Activated T-cell treated with anti-CD3 and anti-CD28 coated beads, Interleukin-2, amount 50 U/mL, for 48 hours (primary cell): ENCODE measurements around the gene CYGB.

Experiments
- DNase-seq, 2 experiments: peaks; one replicate each; pipeline ENCODE4 v3.0.0-alpha.2; 2020

The CYGB gene

GRCh38 chr17:76537578-76538280 lies at the start of gene CYGB:
TSS of gene CYGB (minus strand) at chr17:76537709. CDS start at chr17:76537542, 167 bp downstream.
- no peak for DNase-seq

DNA sequence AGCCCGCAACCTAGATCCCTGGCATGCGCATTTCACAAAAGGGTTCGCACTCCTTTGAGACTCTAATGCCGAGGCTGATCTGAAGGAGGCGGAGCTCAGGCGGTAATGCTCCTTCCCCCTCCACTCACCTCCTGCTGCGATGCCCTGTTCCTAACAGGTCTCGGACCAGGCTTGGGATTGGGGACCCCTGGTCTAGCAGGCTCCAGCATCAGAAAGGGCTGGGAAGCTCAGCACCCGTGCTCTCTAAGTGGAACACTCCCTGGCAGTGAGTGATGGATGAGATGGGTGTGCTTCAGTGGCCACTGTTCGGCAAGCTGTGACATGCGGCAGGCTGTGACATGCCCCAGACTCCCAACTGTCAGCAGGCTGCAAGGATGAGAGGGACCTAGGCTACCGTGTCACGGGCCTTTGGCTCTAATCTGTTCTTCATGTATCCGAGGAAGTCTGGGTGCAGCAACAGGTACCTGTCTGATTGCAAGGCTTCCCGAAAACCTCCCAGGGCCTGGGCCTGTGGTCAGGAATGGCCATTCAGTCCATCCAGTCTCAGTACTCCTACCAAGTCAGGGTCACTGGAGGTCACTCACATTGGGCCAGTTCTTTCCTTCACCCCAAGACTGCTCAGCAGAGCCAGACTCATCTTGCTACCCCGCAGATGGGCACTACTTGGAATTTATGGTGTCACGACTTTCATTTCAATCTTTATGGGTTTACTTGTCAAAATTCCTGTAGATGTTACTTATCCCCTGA lies 49.4 kb upstream of the CYGB start:
- no peak for DNase-seq

- peak; percentile 49 to 56 for DNase-seq
These were observed 48.4 kb upstream of the CYGB start, which contains the start of gene ST6GALNAC2 for GRCh38 chr17:76585649-76586593. TSS of gene ST6GALNAC2 (minus strand) at chr17:76585860. CDS start at chr17:76585808, 52 bp downstream.

DNA sequence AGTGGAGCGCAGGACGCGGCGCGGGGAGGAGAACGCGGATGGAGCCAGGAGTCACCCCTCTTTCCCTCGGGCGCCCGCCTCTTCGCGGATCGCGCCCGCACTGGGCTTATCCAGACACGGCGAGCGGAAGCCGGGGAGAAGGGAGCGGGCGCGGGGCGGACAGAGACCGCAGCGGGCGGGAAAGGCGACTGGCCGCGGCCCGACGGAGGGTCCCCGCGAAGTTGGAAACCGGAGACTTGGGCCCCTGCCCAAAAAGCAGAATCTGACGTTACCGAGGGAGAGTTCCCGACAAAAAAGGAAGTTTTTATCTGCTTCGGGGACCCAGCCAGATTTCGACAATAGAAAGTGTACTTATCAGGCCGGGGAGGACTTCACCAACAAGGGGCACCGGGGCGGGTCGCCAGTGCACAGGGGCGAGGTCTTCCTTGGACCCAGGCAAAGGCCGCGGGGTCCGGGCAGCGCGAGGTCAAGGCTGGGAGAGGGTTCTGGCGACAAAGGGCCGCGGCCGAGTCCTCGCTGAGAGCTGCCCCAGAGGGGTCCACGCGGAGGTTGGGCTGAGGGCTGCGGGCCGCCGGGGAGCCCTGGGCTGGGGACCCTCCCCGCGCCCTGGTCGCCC lies 47.6 kb upstream of the CYGB start:
- peak; percentile 29 to 48 for DNase-seq

DNA sequence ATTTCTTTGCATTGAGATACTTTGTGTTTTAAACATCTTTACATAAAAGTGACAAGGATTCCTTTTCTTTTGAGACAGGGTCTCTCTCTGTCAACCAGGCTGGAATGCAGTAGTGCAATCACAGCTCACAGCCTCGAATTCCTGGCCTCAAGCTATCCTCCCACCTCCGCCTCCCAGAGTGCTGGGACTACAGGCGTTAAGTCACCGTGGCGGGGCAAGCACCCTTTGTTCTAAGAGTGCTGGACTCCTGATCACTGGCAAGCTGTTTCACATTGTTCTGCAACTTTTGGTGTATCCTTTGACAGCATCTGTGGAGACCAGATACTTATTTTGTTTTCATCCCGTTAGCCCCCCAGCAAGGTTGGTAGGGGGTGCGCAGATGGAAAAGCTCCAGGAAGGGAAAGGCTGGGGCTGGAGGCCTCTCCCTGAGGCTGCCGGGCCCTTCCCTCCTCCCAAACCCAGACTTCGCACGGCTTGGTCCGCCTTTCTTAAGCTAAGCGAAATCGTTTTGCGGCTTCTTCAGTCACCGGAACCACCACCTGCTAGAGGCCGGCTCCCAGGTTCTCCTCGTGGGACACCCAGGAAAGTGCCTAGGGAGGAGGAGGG lies 47.0 kb upstream of the CYGB start:
- no peak for DNase-seq

DNA sequence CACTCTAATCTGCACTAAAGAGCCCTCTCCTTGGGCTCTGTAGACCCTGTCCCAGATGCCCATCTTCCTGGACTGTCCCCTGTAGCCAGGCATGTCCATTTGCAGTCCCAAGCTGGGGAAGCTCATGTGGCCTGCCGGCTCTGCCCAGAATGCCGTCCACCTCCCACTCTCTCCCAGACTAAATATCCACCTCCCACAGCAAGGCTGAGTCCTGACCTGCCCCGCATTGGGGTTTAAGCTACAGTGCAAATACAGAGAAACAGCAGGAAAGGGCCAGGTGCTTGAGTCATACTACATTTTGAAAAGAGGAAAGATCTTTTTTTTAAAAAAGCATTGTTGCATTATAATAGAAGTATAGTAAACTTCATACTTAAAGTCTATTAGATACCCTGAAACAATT lies 45.2 kb upstream of the CYGB start:
- DNase-seq: no peak

DNA sequence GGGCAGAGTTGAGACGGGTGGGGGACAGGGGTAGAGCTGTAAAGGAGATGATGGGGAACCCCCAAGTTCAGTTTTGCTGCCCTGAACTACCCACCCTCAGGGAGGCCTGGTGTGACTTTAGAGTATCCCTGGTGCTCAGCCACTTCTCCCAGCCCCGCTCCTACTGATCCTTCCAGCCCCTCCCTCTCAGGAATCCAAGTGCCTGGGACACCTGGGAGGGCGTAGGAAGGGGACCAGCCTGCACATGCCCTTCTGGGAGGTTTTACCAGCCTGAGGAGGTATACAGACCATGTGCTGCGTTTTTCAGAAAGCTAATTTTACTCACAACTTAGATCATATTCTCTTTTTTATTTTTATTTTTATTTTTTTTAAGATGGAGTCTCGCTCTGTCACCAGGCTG lies 44.0 kb upstream of the CYGB start:
- DNase-seq: no peak

- DNase-seq: no peak
These were observed 41.8 kb upstream of the CYGB start for GRCh38 chr17:76579281-76579680.

GRCh38 chr17:76578376-76578775 lies 40.9 kb upstream of the CYGB start:
- no peak for DNase-seq

- DNase-seq: no peak
These were observed 40.4 kb upstream of the CYGB start for GRCh38 chr17:76577876-76578275.

DNA sequence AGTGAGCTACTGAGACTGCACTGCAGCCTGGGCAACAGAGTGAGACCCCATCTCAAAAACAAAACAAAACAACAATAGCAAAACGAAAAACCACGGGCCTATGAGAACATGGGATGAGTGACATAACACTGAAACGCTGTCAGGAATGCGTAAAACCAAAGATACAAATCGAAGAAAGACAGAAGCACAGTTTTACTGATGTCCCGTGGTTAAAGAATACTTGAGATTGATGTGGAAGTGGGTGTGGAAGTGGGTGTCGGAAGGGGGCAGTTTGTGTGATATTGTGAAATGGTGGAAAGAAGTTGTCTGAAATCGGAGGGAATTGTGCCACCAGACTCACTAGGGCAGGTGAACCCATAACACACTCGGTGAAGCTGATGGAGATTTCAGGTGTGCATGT lies 38.7 kb upstream of the CYGB start:
- DNase-seq: no peak

- no peak for DNase-seq
These were observed 38.1 kb upstream of the CYGB start for GRCh38 chr17:76575570-76575969.

DNA sequence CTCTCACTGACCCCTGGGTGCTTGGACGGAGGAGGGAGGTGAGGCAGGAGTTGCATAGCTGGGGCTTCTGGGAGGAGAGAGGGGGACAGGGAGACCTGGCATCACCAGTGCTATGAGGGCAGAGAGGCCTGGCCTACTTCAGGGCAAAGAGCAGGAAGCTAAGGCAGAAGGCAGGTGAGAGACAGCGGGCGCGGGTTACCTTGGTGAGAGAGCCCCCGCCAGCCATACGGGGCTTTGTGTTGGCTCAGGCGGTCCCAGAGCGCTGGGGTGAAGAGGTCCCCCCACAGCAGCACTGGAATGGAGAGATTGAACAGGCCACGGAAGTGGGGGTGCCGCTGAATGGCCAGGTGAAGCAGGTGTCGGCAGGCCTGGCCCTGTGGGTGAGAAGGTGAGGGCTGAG lies 36.7 kb upstream of the CYGB start:
- DNase-seq: no peak

- no peak for DNase-seq
These were observed 35.6 kb upstream of the CYGB start for GRCh38 chr17:76573096-76573495.

DNA sequence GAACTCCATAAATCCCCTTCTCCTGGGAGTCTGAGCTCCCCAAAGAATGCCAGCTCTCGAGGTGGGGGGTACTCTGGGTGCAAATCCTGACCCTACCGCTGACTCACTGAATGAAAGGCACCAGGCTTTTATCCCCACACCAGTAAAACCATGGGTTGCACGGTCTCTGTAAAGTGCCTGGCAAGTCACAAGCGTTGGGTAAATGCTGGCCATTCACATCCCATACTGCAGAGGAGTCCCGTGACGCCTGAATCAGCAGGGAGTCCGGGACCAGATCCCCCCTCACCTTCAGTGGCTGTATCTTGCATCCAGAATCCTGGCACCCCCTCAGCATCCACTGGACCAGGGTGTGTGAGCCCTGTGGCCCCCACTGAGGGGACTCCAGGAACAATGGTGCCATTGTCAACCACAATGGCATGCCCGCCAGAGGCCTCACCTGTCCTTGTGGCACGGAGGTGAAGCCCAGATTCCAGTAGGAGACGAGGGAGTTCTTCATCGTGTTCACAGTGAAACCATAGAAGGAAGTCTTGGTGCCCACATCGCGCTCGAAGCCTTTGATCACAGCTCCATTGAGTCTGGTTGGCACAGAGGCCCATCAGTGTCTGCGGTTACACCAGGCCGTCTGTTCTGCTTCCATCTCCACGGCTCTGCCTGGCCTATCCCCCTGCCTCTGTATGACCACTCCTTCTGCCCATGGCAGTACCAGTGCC lies 34.8 kb upstream of the CYGB start:
- DNase-seq: no peak

GRCh38 chr17:76570877-76571471 lies 33.5 kb upstream of the CYGB start:
- DNase-seq: no peak

- DNase-seq: no peak
These were observed 32.9 kb upstream of the CYGB start for GRCh38 chr17:76570457-76570856.

- no peak for DNase-seq
These were observed 32.2 kb upstream of the CYGB start for GRCh38 chr17:76569607-76570279.

DNA sequence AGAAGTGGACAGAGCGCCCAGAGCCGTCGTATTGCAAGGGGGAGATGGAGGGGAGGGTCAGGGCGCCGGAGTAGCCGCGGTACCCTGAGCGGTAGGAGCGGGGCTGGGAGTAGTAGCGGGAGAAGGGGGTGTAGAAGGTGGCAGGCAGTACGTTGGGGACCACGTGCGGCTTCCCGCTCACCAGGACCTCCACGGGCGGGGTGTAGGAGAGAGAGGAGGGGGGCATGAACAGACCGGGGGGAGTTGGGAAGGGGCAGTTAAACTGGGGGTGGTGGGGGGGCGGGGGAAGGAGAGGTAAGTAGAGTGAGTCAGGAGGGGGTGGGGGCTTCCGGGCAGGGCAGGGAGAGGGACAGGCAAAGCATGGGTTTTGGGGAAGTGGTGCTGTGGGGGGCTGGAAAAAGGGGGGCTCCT lies 31.3 kb upstream of the CYGB start:
- DNase-seq: no peak

GRCh38 chr17:76567634-76568432 lies 30.3 kb upstream of the CYGB start:
- peak; percentile 32 to 39 for DNase-seq
